Ishikawa (cell line): ENCODE results near the gene NRXN3.

ENCODE experiments used
- CREB1 ChIP-seq: IDR thresholded peaks from 2 replicates; pipeline ENCODE4 v1.6.1; 2012; ENCODE audit warnings: low read depth
- EP300 ChIP-seq: IDR thresholded peaks from 2 replicates; pipeline ENCODE4 v1.6.1; 2012; ENCODE audit warnings: borderline replicate concordance
- RAD21 ChIP-seq: IDR thresholded peaks from 2 replicates; pipeline ENCODE4 v1.6.1; 2012; ENCODE audit warnings: low read depth
- TAF1 ChIP-seq: IDR thresholded peaks from 2 replicates; pipeline ENCODE4 v1.6.1; 2012; ENCODE audit warnings: low read depth, mild to moderate bottlenecking
- YY1 ChIP-seq: IDR thresholded peaks from 2 replicates; pipeline ENCODE4 v1.6.1; 2012; ENCODE audit warnings: low read depth
- TF ChIP-seq, protein P1 (sequence below): IDR thresholded peaks from 2 replicates; pipeline ENCODE4 v1.6.1; 2012

DNA sequence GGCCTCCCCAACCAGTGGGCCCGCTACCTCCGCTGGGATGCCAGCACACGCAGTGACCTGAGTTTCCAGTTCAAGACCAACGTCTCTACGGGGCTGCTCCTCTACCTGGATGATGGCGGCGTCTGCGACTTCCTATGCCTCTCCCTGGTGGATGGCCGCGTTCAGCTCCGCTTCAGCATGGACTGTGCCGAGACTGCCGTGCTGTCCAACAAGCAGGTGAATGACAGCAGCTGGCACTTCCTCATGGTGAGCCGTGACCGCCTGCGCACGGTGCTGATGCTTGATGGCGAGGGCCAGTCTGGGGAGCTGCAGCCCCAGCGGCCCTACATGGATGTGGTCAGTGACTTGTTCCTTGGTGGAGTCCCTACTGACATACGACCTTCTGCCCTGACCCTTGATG is 73.0 kb downstream of the NRXN3 start:
- TF ChIP-seq YY1, result no peak
- TF ChIP-seq, protein P1, sequence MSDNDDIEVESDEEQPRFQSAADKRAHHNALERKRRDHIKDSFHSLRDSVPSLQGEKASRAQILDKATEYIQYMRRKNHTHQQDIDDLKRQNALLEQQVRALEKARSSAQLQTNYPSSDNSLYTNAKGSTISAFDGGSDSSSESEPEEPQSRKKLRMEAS, result no peak
- TF ChIP-seq TAF1, result no peak
- no peak for TF ChIP-seq EP300
- TF ChIP-seq RAD21, result no peak
- TF ChIP-seq CREB1, result no peak
